T-helper 2 cell treated with Interferon-gamma antibody and Interleukin-4, amounts not matched to agents 100 ng/mL and 5 ng/mL, for 36 hours (primary cell): ENCODE measurements around the gene ENAH. TPM values are rescaled to one million over a fixed set of nuclear protein-coding genes. Genes with fewer than 3 reads are reported as not detected.
"Not testable (repeated sequence)": the region's sequence is repeated elsewhere in the genome, so short reads cannot be mapped to it uniquely, and the experiment has no call there.

Experiments used
- intact Hi-C: fragments of 100-400 bp; cut with micrococcal nuclease; formaldehyde crosslinking; loops from one replicate; pipeline ENCODE4 v1.15.1; 2023
- total RNA-seq: library from RNA; stranded (reverse); gene quantifications from 2 replicates; pipeline ENCODE4 v1.2.3, GENCODE V29; 2022

Gene ENAH
- total RNA-seq, 1 donor from 2014 or later: not detected

DNA sequence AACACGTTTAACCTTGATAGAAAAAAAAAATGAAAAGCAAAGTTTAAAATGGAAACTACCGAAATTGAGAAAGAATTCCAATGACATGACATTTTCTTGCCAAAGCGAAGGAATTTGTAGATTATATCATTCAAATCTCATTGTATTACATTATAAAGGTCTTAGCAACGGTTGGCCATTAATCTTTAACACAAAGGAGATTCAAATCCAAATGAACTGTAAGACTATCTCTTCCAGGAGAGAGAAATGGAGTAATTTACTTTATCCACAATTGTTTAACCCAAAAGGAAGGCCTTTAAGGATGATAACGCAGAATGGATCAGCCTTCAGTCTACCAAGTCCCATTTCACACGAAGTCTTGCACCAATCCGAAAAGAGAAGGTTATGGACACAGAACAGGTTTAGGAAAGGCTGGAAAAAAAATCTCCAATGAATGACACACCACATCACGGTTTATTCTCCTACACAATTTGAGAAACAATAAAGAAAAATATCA, 1.5 kb downstream of the ENAH start:
- intact Hi-C loops: loop anchor here (10.0 kb wide), 1 partner anchor 323 kb away; no protein-coding TSS in a partner anchor

GRCh38 chr1:225650179-225650578, 2.7 kb downstream of the ENAH start:
- intact Hi-C loops: loop anchor here (10.0 kb wide), 1 partner anchor 325 kb away; no protein-coding TSS in a partner anchor

GRCh38 chr1:225645194-225645895, 7.6 kb downstream of the ENAH start:
- intact Hi-C loops: no loop called here

DNA sequence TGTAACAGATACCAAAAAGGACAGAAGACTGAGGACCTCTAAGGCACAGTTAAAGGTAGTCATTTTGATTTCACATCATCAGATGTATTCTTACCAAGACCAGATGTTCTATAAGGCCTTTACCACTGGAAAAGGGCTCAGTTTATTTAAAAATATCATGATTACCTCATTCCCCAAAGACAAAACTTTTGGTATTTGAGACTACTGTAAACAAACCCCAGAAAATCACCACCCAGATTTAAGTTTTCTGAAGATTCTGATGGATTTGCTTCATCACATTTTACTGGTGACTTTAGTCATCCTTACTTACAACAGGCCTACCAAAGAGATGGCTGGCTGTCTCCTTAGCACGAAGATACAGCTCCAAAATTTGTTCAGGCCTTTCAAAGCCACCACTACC, 8.3 kb downstream of the ENAH start:
- intact Hi-C loops: no loop called here

DNA sequence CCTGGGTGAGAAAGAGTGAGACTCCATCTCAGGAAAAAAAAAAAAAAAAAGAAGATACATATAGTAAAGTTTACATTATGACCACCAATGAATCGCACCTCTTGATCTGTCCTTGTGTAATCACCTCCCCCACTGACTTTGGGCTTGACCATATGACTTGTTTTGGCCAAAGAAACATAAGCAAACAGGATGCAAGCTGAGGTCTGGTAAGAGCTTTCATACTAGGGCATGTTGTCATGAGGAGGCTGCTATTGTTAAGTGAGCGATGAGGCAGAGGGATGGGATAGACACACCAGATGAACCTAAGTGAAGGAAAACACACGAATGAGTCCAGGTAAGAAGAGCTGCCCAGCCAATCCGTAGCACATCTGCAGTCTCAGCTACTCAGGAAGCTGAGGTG, 10.7 kb downstream of the ENAH start:
- intact Hi-C loops: no loop called here

- intact Hi-C loops: no loop called here
These were observed 14.1 kb downstream of the ENAH start for GRCh38 chr1:225638853-225639252.

- intact Hi-C loops: no loop called here
These were observed 15.2 kb downstream of the ENAH start for GRCh38 chr1:225637651-225638199.

- intact Hi-C loops: not testable (repeated sequence)
These were observed 15.9 kb downstream of the ENAH start for GRCh38 chr1:225636992-225637391.

DNA sequence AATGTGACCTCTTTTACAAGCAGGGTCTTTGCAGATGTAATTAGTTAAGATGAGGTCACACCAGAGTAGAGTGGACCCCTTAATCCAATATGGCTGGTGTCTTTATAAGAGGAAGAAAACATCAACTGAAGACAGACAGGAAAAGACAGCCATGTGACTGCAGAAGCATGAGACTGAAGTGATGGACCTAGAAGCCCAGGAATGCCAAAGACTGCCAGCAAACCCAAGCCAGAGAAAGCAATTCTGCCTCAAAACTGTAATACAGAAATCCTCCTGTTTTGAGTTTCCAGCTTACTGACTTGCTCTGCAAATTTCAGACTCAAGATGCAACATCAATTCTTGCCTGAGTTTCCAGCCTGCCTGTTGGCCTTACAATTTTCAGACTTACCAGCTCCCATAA, 17.3 kb downstream of the ENAH start:
- intact Hi-C loops: no loop called here

DNA sequence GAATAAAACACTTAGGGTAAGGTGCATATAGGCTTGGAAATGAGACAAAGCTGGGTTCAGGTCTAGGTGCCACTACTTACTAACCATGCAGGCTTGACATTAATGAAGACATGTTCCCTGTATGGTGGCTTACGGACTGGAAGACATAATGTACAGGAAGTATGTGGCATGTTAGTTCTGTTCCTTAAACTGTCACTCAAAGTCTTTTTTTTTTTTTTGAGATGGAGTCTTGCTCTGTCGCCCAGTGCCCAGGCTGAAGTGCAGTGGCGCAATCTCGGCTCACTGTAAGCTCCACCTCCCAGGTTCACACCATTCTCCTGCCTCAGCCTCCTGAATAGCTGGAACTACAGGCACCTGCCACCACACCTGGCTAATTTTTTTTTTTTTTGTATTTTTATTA, 20.1 kb downstream of the ENAH start:
- intact Hi-C loops: not testable (repeated sequence)

GRCh38 chr1:225631021-225631663, 21.8 kb downstream of the ENAH start:
- intact Hi-C loops: no loop called here

GRCh38 chr1:225629483-225629882, 23.4 kb downstream of the ENAH start:
- intact Hi-C loops: no loop called here

DNA sequence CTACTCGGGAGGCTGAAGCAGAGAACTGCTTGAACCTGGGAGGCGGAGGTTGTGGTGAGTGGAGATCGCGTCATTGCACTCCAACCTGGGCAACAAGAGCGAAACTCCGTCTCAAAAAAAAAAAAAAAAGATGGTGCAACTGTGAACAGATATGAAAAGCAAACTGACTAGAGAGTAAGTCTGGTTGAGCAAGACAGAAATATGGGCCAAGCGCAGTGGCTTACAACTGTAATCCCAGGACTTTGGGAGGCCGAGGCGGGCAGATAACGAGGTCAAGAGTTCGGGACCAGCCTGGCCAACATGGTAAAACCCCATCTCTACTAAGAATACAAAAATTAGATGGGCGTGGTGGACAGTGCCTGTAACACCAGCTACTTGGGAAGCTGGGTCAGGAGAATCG, 24.1 kb downstream of the ENAH start:
- intact Hi-C loops: not testable (repeated sequence)

DNA sequence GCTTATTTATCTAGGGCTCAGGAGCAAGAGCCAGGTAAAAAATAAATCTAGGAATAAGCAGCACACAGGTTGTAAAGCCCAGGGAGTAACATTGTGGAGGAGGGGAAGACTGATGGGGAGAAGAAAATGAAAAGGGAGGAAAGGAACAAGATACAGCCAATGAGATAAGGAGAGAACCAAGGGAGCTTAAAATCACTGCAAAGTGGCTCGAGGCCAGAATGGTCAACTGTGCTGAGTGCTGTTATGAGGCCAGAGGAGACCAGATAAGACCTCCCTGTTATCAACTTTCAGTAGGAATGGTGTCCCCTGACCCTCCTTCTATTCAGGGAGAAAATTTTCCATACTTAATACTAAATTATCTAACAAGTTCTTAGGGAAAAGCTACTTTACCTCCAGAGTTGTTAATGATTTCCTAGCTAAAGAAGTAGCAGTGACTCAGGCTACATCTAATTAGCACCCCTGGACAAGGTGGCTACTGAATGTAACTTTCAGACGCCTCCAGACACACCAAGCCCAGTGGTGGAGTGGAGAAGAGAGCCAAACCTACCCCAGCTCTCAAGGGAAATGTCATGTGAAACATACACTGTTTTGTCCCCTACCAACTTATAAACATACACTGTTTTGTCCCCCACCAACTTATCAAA, 25.5 kb downstream of the ENAH start:
- intact Hi-C loops: no loop called here

GRCh38 chr1:225626698-225627097, 26.2 kb downstream of the ENAH start:
- intact Hi-C loops: no loop called here

DNA sequence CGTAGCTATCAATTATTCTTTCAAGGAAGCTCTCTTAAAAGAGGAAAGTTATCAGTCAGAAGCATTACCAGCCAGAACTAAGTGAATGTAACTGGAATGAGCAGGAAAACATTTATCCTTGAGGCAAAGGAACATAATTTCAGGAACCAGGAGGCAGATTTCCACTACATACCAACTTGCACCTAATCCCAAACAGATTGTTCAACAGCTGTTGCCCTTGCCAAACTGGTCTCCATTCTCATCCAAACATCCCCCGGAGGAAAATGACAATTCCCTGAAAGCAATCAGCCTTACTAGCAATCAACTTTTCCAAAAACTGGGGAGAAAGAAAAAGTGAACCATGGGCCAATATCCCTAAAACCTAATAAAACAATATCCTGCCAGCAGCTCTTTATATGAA, 35.0 kb downstream of the ENAH start:
- intact Hi-C loops: no loop called here

- intact Hi-C loops: no loop called here
These were observed 35.4 kb downstream of the ENAH start for GRCh38 chr1:225617479-225617878.

DNA sequence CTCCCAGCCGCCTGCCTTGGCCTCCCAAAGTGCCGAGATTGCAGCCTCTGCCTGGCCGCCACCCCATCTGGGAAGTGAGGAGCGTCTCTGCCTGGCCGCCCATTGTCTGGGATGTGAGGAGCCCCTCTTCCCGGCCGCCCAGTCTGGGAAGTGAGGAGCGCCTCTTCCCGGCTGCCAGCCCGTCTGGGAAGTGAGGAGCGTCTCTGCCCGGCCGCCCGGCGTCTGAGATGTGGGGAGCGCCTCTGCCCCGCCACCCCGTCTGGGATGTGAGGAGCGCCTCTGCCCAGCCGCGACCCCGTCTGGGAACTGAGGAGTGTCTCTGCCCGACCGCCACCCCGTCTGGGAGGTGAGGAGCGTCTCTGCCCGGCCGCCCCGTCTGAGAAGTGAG, 37.5 kb downstream of the ENAH start:
- intact Hi-C loops: not testable (repeated sequence)

DNA sequence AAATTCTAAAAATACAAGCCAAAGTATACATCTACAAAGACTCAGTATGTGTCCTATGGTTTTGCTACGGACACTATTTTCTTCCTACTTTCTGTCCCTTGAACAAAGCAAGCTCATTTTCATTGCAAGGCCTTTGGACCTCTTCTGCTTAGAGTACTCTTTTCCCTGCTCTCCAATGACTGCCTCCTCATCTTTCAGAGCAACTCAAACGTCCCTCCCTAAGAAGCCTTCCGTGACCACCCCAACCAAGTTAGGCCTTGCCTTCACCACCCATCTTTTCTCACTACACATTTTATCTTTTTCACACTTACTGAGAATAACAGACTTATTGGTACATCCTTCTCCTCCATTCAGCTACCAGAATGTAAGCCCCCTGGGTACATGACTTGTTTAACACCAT, 39.9 kb downstream of the ENAH start:
- intact Hi-C loops: no loop called here

- intact Hi-C loops: no loop called here
These were observed 40.6 kb downstream of the ENAH start for GRCh38 chr1:225612287-225612686.

DNA sequence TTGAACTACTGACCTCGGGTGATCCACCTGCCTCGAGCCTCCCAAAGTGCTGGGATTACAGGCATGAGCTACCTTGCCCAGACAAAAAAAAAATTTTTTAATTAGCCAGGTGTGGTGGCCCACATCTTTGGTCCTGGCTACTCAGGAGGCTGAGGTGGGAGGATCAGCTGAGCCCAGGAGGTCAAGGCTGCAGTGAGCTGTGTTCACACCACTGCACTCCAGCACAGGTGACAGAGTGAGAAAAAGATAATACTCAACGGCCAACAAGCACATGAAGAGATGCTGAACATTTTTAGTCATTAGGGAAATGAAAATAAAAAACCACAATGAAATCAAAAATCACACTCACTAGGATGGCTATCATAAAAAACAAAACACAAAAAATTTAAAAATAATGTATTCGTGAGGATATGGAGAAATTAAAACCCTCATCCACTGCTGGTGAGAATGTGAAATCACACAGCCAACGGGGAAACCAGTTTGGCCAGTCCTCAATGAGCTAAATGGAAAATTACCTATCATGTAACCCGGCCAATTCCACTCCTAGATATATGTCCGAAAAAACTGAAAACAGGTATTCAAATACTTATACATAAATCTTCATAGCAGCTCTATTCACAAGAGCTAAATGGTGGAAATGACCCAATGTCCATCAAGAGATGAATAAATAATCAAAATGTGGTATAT, 41.2 kb downstream of the ENAH start:
- intact Hi-C loops: no loop called here

DNA sequence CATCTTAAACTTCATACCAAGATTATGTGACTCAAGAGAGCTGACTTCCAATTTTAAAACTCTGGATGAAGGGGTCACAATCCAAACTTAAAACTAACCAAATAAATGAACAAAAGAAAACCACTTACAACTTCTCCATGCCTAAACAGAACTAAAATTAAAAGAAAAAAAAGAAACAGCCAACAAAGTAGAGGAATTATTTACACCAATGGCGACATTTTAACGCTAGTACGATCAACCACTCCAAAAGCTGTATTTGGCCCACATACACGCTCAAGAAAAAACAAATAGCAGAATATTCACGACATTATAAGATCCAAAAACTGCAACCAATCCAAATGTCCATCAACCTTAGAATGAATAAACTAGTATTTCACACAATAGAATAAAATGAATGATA, 42.4 kb downstream of the ENAH start:
- intact Hi-C loops: no loop called here
